ENCODE results near the gene CDSN.
"Not testable (repeated sequence)": the region's sequence is repeated elsewhere in the genome, so short reads cannot be mapped to it uniquely, and the experiment has no call there.

The CDSN gene

GRCh38 chr6:31087494-31088089, 32.7 kb downstream of the CDSN start:
- DNase-seq (ENCODE audit: low read depth): no peak

GRCh38 chr6:31086788-31087440, 33.3 kb downstream of the CDSN start:
- DNase-seq (ENCODE audit: low read depth): no peak

GRCh38 chr6:31083742-31084354, 36.4 kb downstream of the CDSN start:
- DNase-seq (ENCODE audit: low read depth): no peak

GRCh38 chr6:31081872-31082271, 38.4 kb downstream of the CDSN start:
- no peak for DNase-seq (ENCODE audit: low read depth)

- DNase-seq (ENCODE audit: low read depth): no peak
These were observed 40.5 kb downstream of the CDSN start for GRCh38 chr6:31079656-31080261.

- DNase-seq (ENCODE audit: low read depth): no peak
These were observed 43.6 kb downstream of the CDSN start for GRCh38 chr6:31076611-31077010.

GRCh38 chr6:31075528-31075927, 44.7 kb downstream of the CDSN start:
- no peak for DNase-seq (ENCODE audit: low read depth)

- no peak for DNase-seq (ENCODE audit: low read depth)
These were observed 45.8 kb downstream of the CDSN start for GRCh38 chr6:31074401-31074800.

- no peak for DNase-seq (ENCODE audit: low read depth)
These were observed 49.5 kb downstream of the CDSN start for GRCh38 chr6:31070711-31071197.

- no peak for DNase-seq (ENCODE audit: low read depth)
These were observed 51.4 kb downstream of the CDSN start for GRCh38 chr6:31068669-31069340.

- not testable (repeated sequence) for DNase-seq (ENCODE audit: low read depth)
These were observed 52.2 kb downstream of the CDSN start for GRCh38 chr6:31067891-31068668.

GRCh38 chr6:31067028-31067427, 53.2 kb downstream of the CDSN start:
- not testable (repeated sequence) for DNase-seq (ENCODE audit: low read depth)

GRCh38 chr6:31065556-31065955, 54.7 kb downstream of the CDSN start:
- DNase-seq (ENCODE audit: low read depth): no peak

Measured in GM04503 (cell line).